Middle frontal gyrus (tissue), 1 donor: Measurements from ENCODE around the gene MRC2.

Source experiments
- DNase-seq: peaks from one replicate; pipeline ENCODE4 v3.0.0-alpha.2; 2015; ENCODE audit warnings: low spot score; ENCODE audit errors: extremely low spot score

The MRC2 gene

DNA sequence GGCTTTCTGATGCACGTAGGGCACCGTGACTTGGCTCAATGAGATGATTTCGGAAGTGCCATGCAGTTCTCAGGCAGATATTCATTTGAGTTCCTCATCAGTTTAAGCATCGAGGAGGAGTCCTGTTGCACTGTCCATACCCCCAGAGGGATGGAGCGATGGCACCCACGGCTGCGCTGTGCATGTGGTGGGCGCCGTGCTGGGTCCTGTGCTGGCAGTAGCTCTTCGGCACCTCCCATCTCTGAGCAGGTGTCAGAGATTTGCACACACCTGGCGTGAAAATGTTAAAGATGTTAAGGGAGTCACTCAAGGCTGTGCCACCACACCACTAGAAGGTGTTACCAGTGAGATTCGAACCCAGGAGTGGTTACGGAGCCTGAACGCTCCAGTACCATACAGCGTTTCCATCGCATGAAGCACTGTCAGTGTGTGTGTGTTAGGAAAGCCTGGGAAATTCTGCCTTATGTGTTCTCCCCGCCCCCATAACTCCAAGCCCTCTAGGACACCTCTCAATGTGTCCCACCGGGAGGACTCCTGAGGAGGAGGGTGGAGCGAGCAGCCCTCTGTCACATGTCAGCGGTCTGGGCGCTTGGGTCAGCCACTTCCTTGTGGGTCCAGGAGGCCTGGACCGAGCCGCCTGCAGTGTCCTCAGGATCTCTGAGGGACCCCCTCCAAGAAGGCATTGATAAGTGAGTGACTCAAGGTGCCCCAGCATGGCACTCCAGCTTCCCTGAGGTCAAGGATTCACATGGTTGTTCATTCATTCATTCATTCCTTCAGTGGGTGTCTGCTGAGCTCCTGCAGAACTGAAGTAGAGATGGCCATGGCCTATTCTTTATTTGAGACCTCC lies 3.8 kb downstream of the MRC2 start:
- DNase-seq = no peak

DNA sequence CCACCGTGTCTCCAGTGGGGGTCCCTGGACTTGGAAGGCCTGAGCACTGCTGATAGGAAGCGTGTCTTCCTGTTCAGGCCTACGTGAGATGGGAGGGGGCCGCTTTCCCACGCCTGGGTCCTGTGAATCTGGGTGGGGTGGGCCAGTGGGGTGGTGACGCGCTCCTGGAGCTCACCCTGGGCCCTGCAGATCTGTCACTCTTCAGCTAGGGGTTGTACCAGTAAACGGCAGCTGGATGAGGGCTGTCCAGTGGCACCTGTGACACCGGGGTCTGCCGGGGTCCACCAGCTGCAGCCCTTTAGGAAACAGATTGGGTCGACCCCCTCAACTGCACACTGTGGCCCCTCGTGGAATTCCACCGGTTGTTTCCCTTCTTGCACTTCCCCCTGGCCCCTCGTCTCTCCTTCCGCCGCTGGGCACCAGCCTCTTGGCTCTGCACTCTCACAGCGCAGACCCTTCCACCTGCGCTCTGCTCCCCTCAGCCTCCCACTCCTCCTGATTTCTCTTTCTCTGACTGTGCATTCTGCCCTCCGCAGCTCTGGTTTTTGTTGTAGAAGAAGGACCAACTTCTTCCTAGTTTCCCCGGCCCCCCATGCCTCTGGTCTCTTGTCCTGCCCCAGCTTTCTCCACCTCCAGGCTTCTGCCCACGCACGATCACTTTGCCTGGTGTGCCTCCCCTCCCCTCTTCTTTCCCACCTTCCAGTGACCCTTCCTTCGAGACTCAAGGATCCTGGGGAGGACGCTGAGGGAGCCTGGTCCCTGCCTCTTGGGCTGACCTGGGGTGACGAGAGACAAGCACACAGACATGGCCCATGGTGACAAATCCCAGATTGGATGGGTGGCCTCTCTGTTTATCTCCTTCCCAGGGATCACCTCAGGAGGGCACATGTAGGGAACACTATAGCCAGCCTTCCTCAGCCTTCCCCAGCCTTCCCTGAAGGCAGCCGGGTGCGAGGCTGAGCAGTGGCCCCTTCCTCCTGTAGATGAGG lies 4.8 kb downstream of the MRC2 start:
- no peak for DNase-seq

- no peak for DNase-seq
These were observed 10.3 kb downstream of the MRC2 start for GRCh38 chr17:62637809-62638208.

GRCh38 chr17:62641153-62641552 lies 13.7 kb downstream of the MRC2 start:
- no peak for DNase-seq

DNA sequence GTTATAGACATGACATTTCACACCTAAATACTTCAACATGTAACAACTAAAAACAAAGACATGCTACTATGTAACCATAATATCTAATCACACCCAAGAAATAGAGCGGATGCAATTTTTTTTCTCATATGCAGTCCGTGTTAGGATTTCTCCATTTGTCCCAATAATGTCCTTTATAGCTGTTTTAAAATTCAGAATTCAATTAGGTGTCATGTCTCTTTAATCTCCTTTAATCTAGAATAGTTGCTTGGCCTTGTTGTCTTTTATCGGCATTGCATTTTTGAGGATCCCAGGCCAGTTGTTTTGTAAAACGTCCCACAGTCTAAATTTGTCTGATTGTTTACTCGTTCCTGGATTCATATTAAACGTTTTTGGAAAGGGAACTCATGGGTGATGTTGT lies 14.5 kb downstream of the MRC2 start:
- no peak for DNase-seq

- DNase-seq = no peak
These were observed 16.0 kb downstream of the MRC2 start for GRCh38 chr17:62643496-62643895.

GRCh38 chr17:62644487-62645173 lies 17.2 kb downstream of the MRC2 start:
- no peak for DNase-seq

GRCh38 chr17:62648251-62648955 lies 20.9 kb downstream of the MRC2 start:
- DNase-seq = no peak

- no peak for DNase-seq
These were observed 21.5 kb downstream of the MRC2 start for GRCh38 chr17:62648956-62649294.

GRCh38 chr17:62649570-62649969 lies 22.1 kb downstream of the MRC2 start:
- DNase-seq = no peak

- DNase-seq = no peak
These were observed 23.1 kb downstream of the MRC2 start for GRCh38 chr17:62650587-62650986.

- DNase-seq = no peak
These were observed 25.0 kb downstream of the MRC2 start for GRCh38 chr17:62652251-62653001.

DNA sequence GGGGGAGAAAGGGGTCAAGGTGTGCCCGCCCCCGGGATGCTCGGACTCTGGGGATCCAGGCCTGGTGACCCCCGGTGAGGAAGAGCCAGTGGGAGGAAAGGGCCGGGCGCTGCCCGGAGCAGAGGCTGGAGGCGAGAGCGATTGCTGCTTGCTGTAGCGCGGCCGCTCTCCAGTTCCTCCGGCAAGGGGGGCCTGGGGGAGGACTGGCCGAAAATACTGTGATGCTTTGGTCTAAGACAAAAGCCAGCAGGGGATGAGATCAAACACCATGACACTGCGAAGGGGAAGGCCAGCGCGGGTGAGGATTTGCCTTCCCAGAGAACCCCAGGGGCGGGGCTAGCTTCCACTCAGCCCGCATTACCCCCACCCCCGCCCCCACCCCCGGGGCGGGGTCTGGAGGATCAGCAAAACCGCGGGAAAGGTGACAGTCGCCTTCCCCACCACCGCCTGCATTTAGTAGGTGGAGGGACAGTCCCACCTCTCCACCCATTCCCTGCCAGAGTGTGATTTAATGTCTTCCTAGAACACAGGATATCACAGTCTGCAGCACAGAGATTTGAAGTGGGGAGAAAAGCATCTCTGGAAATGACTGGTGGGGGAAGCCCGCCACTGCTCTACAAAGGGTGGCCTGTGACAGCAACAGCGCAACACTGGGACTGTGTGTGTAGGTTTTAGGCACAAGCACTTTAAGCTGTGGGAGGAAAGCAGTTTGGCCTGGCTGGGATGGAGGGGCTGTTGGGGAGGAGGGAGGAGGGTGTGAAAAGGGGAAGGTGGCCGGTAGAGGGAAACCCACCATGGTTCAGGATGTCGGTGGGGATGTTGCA lies 25.7 kb downstream of the MRC2 start:
- DNase-seq = no peak

- DNase-seq = no peak
These were observed 26.6 kb downstream of the MRC2 start for GRCh38 chr17:62653826-62654761.

DNA sequence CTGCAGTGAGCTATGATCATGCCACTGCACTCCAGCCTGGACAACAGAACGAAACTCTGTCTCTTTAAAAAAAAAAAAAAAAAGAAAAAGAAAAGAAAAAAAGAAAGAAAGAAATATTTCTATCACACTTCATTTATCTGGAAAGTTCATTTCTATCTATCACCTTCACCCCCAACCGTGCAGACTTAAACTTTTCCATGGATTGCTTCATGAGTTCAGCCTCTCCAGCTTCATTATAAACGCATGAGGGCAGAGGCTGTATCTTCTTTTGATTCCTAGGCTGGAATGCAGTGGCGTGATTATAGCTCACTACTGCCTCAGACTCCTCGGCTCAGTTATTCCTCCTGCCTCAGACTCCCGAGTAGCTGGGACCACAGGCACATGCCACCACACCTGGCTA lies 28.2 kb downstream of the MRC2 start:
- DNase-seq = no peak

DNA sequence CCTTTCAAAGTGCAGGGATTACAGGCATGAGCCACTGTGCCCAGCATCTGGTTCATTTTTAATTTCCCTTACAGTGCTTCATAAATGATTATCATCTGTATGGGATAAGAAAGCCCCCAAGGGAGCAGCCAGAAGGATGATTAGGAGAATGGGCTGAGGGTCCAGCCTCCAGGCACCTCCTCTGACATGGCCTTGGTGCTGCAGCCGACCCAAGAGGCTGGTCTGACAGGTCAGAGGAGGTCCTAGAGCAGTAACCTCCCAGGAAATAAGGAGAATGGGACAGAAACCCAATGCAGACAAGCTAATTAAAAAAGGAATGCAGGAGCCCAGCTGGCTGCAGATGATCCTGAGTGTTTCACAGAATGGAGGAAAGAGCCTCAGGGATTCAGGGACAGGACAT lies 29.0 kb downstream of the MRC2 start:
- no peak for DNase-seq

DNA sequence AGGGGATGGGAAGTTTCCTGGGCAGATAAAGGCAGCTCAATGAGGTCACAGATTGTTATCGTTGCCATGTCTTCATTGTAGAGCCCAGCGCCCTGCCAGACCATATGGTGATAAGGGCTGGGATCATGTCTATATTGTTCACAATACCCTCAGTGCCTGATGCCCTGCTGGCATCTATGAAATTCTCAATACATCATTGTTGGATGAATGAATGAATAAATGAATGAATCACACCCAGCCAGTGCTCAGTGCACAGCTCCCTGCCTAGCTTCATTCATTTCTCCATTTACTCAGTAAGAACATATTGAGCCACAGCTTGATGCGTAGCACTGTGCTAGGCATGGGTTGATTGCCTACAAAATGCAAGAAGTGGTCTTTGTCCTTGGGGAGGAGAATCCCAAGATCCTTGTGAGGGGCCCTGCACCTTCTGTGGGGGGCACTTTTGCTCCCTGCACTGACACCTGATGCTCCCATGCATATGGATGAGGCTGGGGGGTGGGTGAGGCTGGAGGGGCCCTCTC lies 29.7 kb downstream of the MRC2 start:
- no peak for DNase-seq

GRCh38 chr17:62657690-62658089 lies 30.2 kb downstream of the MRC2 start:
- DNase-seq = no peak
